Right kidney (tissue), 1 donor: ENCODE data around the gene CAPS.
A peak's percentile ranks its signal among the peaks of the same experiment; 100 is the strongest.

Experiments
- DNase-seq: peaks from one replicate; pipeline ENCODE4 v3.0.0-alpha.2; 2016

CAPS gene

GRCh38 chr19:5933391-5934068, 19.5 kb downstream of the CAPS start:
- DNase-seq = no peak

- no peak for DNase-seq
Observed at GRCh38 chr19:5934069-5934401, 20.0 kb downstream of the CAPS start.

GRCh38 chr19:5934774-5935472, 20.9 kb downstream of the CAPS start:
- DNase-seq = no peak

DNA sequence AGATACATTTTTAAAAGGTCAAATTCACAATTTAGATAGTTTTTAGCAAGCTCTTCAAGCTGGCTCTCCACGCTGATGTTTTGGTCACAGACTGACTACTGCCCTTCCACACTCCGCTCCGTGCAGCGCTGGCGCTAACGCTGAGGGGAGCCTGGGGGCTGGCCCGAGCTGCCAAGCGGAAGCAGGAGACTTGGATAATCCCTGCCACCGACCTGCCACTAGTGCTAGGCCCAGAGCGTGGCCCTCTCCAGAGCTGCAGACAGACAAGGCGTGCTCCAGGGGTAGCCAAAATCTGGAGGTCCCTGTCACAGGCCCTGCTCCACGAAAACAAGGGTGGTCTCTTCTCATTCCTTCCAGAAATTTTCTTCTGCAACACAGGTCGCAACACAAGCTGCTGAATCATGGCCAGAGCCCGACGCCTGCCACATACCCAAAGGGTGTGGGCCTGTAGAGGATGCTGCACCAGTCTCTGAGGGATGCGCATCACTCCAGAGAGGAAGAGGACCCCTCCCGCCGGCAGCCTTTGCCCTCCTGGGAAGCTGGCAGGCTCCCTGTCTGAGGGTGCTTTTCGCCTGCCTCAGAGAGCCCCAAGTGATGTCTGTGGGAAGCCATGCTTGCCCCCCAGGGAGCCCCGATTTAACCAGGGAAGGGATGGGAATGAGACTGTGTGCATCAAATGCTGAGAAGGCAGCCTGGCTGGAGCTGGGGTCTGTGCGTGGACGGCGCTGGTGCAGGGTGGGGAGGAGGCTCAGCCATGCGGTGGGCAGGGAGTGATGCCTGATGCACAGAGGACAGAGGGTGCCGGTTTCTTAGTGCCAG, 21.6 kb downstream of the CAPS start:
- DNase-seq = peak; percentile 75

DNA sequence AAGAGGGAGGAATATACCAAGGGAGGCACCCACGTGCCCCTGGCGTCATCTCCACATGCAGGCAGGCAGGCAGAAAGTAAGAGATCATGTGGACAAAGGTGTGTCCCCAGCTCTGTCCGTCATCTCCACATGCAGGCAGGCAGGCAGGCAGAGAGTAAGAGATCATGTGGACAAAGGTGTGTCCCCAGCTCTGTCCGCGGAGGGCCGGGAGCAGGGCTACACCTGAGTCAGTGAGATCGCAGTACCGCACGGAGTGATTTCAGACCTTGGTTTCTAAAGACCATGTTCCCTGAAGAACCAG, 22.2 kb downstream of the CAPS start:
- no peak for DNase-seq

DNA sequence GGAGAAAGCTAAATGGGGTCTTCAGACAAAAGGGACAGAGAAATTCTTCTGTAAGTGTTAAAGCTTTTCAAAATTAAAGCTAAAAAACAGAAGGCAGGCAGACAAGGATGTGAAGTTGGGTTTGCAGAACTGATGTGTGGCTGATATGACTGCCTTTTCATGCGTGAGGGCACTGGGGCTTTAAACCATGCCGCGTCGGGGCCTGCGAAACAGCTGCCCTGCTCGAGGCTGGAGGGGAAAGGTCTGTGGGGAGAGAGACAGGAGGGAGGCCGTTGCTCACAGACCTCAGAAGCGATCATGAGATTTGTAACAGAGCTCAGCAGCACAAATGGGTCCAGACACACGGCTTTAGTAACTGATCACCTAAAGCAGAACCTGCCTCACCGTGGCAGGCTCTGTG, 23.5 kb downstream of the CAPS start:
- DNase-seq = no peak

GRCh38 chr19:5940260-5941208, 26.5 kb downstream of the CAPS start:
- DNase-seq = no peak

DNA sequence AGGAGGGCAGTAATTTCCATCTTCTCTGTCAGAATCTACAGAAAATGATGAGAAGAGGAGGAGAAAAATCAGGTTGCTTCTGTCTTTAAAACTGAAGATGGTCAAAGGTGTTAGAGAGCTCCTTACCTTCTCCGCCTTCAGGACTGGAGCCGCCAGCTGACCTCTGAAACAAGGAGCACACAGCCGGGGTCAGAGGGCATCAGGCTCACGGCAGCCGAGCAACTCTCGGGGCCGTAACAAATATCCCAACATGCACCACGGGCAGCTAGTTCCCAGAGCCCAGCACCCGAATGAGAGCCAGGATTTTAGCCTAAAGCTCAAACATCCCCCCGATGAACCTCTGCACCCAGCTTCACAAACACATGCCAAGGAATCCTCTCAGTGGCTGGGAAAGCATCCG, 27.6 kb downstream of the CAPS start:
- no peak for DNase-seq

- no peak for DNase-seq
Observed at GRCh38 chr19:5943045-5943444, 29.0 kb downstream of the CAPS start.

- DNase-seq = no peak
Observed at GRCh38 chr19:5943623-5944022, 29.6 kb downstream of the CAPS start.

DNA sequence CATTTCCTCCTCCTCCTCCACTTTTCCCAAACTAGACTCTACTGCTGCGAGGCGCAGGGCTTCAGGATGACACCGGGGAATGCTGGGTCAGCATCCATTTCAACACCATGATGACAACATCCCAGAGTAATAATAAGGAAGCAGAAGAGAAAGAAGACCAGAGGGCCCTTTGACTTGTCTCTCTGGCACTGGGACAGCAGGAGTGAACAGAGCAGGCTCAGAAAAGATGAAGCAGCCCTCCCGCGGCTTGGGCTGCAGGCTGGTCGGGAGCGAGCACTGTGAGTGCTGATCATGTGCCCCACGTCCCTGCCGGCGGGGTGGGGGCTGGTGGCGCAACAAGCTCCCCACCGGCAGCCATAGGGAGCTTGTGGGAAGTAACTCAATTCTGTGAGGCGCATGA, 33.4 kb downstream of the CAPS start:
- no peak for DNase-seq

- DNase-seq = no peak
Observed at GRCh38 chr19:5948752-5949564, 34.9 kb downstream of the CAPS start.

GRCh38 chr19:5949792-5950305, 35.8 kb downstream of the CAPS start:
- no peak for DNase-seq

DNA sequence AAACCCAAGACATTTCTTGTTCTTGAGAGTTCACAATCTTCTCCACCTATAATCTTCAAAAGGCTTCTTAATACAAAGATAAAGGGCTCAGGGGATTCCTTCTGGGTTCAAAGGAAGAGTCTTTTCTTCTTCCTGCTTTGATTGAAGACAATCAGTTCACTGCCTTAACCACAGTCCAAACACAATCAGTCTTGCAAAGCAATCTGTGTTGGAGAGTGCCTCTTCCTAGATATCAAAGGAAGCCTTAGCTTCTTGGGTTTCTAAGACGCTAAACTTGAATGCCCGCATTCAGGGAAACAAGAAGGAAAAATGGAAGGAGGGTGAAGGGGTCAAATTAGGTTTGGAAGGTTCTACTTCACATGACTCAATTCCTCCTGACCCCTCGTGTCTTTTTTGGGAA, 36.7 kb downstream of the CAPS start:
- DNase-seq = no peak

DNA sequence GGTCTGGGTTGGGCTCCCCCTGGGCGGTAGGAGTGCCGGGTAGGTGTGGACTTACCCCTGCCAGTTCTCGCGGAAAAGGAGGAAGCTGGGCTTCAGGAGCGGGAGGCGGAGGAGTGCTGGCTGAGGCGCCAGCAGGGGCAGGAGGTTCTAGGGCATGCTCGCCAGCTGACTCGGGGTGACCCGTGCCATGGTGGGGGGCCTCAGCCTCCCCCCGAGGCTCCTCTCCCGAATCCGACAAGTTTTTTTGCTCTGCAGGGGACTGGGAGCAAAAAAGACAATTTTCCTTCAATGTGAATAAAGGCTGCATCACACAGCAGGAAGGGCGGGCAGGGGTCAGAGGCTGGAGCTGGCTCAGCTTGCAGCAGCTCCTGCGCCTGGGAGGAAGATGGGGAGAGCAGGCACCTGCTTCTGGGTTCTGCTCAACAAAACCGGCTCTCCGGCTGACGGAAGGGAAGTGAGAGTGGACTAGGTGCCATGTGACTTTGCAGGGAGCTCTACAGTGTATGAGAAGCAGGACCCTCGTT, 37.3 kb downstream of the CAPS start:
- peak; percentile 68 for DNase-seq

DNA sequence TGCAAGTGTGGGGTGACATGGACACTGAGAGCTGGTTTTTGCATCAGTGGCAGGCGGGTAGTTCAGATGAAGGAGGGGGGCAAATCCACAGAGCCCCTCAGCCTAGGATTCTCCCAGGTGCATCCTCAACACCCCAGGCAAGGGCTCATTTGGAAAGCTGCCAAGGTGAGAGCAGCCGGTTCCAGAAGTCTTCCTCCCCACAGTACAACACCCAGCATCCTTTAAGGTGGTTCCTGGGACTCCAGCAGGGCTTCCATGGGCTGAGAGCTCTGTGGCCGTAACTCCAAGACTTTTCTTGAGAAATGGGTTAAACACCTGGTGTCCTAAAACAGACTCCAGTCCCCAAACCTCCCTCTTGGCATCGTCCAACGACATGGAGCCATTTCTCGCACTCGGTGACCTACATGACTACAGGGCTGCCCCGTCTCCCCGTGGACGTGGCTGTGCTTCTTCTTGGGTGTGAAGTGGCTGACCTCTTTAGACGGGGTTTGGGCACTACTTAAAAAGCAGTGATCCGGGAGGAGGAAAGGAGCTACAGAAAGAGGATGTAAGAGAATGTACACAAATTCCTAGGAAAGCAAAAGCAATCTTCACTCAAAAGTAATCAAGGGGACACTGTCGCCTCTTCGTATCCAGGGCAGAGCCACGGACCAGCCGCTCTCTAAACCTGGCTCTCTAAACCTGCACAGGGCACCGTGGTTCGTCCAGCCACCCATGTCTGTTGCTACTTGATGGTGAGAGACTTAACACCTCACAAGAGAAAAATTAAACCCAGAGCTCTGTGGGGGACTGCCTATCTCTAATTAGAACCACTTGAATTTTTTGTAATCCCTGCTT, 38.4 kb downstream of the CAPS start:
- no peak for DNase-seq

DNA sequence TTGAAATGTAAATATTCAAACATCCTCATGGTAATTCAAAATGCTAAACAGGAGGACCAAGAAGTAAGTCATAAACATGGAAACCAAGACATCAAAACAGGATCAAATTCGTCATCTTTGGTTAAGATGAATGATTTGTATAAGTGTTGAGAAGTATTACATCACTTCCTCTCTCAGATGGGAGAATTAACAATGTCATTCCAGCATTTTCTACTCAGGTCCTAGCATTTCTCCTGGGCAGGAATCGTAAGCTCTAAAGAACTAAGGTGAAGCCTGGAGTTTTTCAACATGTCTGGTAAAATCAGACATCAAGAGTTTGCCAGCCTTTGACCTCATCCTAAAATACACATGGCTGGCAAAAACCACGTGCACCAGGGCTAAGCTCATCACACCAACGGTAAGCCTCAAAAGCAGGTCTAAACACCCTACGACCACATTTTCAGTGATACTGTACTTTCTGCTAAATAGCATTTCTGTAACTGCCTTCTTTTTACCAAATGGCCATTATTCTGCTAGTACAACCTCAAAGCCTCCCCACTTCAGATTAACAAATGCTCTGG, 39.1 kb downstream of the CAPS start:
- DNase-seq = no peak

- no peak for DNase-seq
Observed at GRCh38 chr19:5953680-5954213, 39.7 kb downstream of the CAPS start.

DNA sequence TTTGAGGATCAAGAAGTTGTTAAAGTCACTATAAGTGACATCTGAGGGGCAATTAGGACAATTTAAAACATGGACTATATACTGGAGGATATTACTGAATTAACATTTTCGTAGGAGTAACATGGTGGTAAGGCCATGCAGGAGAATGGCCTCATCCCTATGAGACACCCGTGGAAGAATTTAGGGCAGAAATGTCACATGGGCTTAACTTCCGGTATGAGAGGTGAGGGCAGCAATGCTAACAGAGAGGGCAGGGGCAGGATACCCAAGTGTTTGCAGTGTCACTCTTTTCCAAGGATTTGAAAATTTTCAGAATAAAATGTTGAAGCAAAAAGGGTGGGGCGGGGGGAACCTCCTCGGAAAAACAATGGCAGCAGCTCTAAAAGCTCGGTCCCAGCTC, 40.2 kb downstream of the CAPS start:
- DNase-seq = no peak

GRCh38 chr19:5955636-5955935, 41.5 kb downstream of the CAPS start:
- no peak for DNase-seq
